ENCODE results near the gene G3BP2.

The G3BP2 gene

DNA sequence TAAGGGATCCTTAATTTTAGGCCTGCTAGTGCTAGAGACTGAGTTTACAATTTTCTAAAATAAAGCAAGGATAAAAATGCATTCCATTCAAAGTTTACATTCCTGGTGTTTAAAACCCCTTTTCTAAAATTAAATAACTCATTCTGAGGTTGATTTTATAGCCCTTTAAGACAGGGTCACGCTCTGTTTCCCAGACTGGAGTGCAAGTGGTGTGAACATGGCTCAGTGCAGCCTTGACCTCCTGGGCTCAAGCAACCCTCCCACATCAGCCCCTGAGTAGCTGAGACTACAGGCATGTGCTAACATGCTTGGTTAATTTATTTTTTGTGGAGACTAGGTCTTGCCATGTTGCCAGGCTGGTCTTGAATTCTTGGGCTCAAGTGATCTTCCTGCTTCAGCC lies 36.0 kb downstream of the G3BP2 start:
- Histone ChIP-seq H3K9me3 (ENCODE audit: insufficient read depth, low read length) (no peaks in the 10 kb centered on the region), H3K9ac (ENCODE audit: low read length) (no peak overlapping the region), H3K27ac (ENCODE audit: low read length) (no peak overlapping the region), H2AFZ (ENCODE audit: low read depth, low read length) (no peak overlapping the region), H3K4me2 (ENCODE audit: low read length) (no peak overlapping the region), H3K36me3 (replicated peaks; ENCODE audit: low read depth, low read length) (peaks cover 4% of the 10 kb centered on the region), H3K27me3 (ENCODE audit: low read depth, low read length) (no peaks in the 10 kb centered on the region), H4K20me1 (ENCODE audit: insufficient read depth, low read length) (no peaks in the 10 kb centered on the region; the same call in 1 of the 2 replicates), H3K79me2 (ENCODE audit: low read length) (no peaks in the 10 kb centered on the region), H3K4me1 (ENCODE audit: low read length) (no peaks in the 10 kb centered on the region), H3K4me3 (ENCODE audit: low read length) (no peak overlapping the region)
- TF ChIP-seq EZH2phosphoT487 (IDR thresholded peaks at IDR 0.05; ENCODE audit: low read depth), result no peak
- TF ChIP-seq, protein P1, sequence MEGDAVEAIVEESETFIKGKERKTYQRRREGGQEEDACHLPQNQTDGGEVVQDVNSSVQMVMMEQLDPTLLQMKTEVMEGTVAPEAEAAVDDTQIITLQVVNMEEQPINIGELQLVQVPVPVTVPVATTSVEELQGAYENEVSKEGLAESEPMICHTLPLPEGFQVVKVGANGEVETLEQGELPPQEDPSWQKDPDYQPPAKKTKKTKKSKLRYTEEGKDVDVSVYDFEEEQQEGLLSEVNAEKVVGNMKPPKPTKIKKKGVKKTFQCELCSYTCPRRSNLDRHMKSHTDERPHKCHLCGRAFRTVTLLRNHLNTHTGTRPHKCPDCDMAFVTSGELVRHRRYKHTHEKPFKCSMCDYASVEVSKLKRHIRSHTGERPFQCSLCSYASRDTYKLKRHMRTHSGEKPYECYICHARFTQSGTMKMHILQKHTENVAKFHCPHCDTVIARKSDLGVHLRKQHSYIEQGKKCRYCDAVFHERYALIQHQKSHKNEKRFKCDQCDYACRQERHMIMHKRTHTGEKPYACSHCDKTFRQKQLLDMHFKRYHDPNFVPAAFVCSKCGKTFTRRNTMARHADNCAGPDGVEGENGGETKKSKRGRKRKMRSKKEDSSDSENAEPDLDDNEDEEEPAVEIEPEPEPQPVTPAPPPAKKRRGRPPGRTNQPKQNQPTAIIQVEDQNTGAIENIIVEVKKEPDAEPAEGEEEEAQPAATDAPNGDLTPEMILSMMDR (IDR thresholded peaks at IDR 0.05; ENCODE audit: low read depth, low read length), result no peak

DNA sequence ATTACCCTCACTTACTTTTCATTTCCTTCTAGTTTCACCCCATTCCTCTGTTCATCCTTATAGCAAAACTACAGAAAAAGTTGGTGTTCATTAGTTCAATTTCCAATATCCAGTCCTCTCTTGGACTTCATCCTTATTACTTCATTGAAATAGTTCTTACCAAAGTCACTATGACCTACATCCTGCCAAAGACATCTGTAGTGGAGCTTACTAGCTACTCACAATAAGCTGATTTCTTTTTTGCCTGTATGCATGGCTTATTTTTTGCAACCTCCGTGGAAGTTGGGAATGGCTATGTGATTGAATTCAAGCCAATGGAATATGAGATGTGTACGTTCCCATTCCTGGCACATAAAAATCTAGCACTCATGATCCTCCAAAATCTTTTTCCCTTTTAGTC lies 38.3 kb downstream of the G3BP2 start:
- no peaks in the 10 kb centered on the region for H3K9me3 ChIP-seq (ENCODE audit: insufficient read depth, low read length)
- no peak overlapping the region for H3K27ac ChIP-seq (ENCODE audit: low read length)
- no peaks in the 10 kb centered on the region for H3K79me2 ChIP-seq (ENCODE audit: low read length)
- no peaks in the 10 kb centered on the region for H4K20me1 ChIP-seq (ENCODE audit: insufficient read depth, low read length)
- no peak overlapping the region for H3K4me2 ChIP-seq (ENCODE audit: low read length)
- H3K4me1 ChIP-seq (ENCODE audit: low read length), result peaks cover 8% of the 10 kb centered on the region
- TF ChIP-seq, protein P1 (IDR thresholded peaks at IDR 0.05; ENCODE audit: low read depth, low read length), result no peak
- no peaks in the 10 kb centered on the region for H3K27me3 ChIP-seq (ENCODE audit: low read depth, low read length)
- peaks cover 3% of the 10 kb centered on the region for H3K36me3 ChIP-seq (replicated peaks; ENCODE audit: low read depth, low read length)
- no peak overlapping the region for H3K4me3 ChIP-seq (ENCODE audit: low read length)
- H3K9ac ChIP-seq (ENCODE audit: low read length), result no peak overlapping the region
- H2AFZ ChIP-seq (ENCODE audit: low read depth, low read length), result no peak overlapping the region

DNA sequence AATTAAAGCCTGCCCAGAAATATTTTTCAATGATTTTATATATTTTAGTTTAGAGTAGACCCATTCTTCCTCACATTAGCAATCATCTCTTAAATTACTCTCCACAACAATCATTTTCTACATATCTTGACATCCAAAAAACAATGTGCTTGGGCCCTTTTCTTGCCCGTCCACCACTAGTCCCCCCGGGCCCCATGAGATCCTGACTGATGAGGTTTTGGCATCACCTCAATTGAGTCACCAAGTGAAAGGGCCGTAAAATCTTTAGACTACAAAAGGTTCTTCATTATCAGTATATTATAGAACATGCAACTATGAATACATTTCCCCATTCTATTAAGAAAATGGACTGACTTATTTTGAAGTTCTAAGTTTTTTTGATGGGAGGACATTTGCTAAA lies 38.9 kb downstream of the G3BP2 start:
- Histone ChIP-seq H3K27me3 (ENCODE audit: low read depth, low read length) (no peaks in the 10 kb centered on the region), H2AFZ (ENCODE audit: low read depth, low read length) (no peak overlapping the region), H3K4me3 (ENCODE audit: low read length) (no peak overlapping the region), H3K9me3 (ENCODE audit: insufficient read depth, low read length) (no peaks in the 10 kb centered on the region), H3K27ac (ENCODE audit: low read length) (no peak overlapping the region), H3K79me2 (ENCODE audit: low read length) (no peaks in the 10 kb centered on the region), H3K9ac (ENCODE audit: low read length) (no peak overlapping the region), H3K36me3 (replicated peaks; ENCODE audit: low read depth, low read length) (no peaks in the 10 kb centered on the region), H4K20me1 (ENCODE audit: insufficient read depth, low read length) (no peaks in the 10 kb centered on the region), H3K4me1 (ENCODE audit: low read length) (peaks cover 10% of the 10 kb centered on the region), H3K4me2 (ENCODE audit: low read length) (no peak overlapping the region)
- TF ChIP-seq EZH2phosphoT487 (IDR thresholded peaks at IDR 0.05; ENCODE audit: low read depth), result no peak
- TF ChIP-seq, protein P1 (IDR thresholded peaks at IDR 0.05; ENCODE audit: low read depth, low read length), result no peak

DNA sequence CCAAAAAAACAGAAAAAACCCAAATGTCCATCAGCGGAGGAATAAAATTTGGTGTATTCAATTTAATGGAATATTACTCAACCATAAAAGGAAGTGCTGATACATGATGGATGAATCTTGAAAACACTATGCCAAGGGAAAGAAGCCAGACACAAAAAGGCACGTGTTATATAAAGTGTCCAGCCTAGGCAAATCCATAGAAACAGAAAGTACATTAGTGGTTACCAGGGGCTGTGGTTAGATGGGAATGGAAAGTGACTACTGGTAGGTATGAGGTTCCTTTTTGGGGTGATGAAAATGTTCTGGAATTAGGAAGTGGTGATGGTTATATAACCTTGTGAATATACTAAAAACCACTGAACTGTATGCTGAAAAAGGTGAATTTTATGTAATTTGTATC lies 39.4 kb downstream of the G3BP2 start:
- no peaks in the 10 kb centered on the region for H3K79me2 ChIP-seq (ENCODE audit: low read length)
- no peaks in the 10 kb centered on the region for H4K20me1 ChIP-seq (ENCODE audit: insufficient read depth, low read length)
- peaks cover 10% of the 10 kb centered on the region for H3K4me1 ChIP-seq (ENCODE audit: low read length)
- H3K27me3 ChIP-seq (ENCODE audit: low read depth, low read length), result no peaks in the 10 kb centered on the region
- TF ChIP-seq, protein P1 (IDR thresholded peaks at IDR 0.05; ENCODE audit: low read depth, low read length), result no peak
- no peak for TF ChIP-seq EZH2phosphoT487 (IDR thresholded peaks at IDR 0.05; ENCODE audit: low read depth)
- no peaks in the 10 kb centered on the region for H3K9me3 ChIP-seq (ENCODE audit: insufficient read depth, low read length)
- H3K27ac ChIP-seq (ENCODE audit: low read length), result no peak overlapping the region
- H3K36me3 ChIP-seq (replicated peaks; ENCODE audit: low read depth, low read length), result no peaks in the 10 kb centered on the region
- H3K4me2 ChIP-seq (ENCODE audit: low read length), result no peak overlapping the region
- no peak overlapping the region for H3K9ac ChIP-seq (ENCODE audit: low read length)
- H2AFZ ChIP-seq (ENCODE audit: low read depth, low read length), result no peak overlapping the region
- no peak overlapping the region for H3K4me3 ChIP-seq (ENCODE audit: low read length)
